Skeletal muscle satellite cell (primary cell): ENCODE data around the gene ERCC5.

ENCODE experiments used
- H3K27me3 ChIP-seq: 2 replicates; pipeline ENCODE4 v1.7.0; 2013; ENCODE audit warnings: low read length; ENCODE audit not compliant: control insufficient read depth, insufficient read depth
- H3K36me3 ChIP-seq: 2 replicates; pipeline ENCODE4 v1.7.0; 2013; ENCODE audit warnings: mild to moderate bottlenecking, control low read depth, low read length; ENCODE audit not compliant: insufficient read depth
- H3K4me1 ChIP-seq: 2 replicates; pipeline ENCODE4 v1.7.0; 2013; ENCODE audit warnings: low read length; ENCODE audit not compliant: control insufficient read depth, insufficient read depth
- H3K4me2 ChIP-seq: 2 replicates; pipeline ENCODE4 v1.7.0; 2013; ENCODE audit warnings: mild to moderate bottlenecking, low read length
- H3K4me3 ChIP-seq: 2 replicates; pipeline ENCODE4 v1.7.0; 2013; ENCODE audit warnings: low read length
- H3K9ac ChIP-seq: 2 replicates; pipeline ENCODE4 v1.7.0; 2013; ENCODE audit warnings: mild to moderate bottlenecking, low read depth, low read length, moderate library complexity
- H3K9me3 ChIP-seq: replicated peaks from 2 replicates; pipeline ENCODE4 v1.7.0; 2013; ENCODE audit warnings: mild to moderate bottlenecking, control low read depth, low read length

ERCC5 gene

DNA sequence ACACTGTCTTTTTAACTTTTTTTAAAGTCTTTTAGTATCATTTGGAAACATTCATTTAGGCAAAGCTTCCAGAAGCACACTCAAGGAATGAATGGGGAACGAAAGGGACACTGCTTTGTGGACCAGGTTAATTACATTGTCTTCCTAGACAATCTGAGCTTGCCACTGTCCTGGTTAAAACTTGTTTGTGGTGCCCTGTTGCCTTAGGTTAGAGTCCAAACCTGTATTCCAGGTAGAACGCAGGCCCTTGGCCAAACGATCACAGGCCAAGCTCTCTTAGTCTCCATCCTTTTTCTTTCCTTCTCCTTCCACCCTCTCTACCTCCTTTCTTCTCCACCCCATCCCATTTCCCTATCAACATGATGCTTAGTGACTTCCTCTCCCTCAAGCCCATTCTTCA, 66.8 kb downstream of the ERCC5 start:
- no peaks in the 10 kb centered on the region for H3K9me3 ChIP-seq
- H3K4me3 ChIP-seq, result no peak overlapping the region
- H3K4me2 ChIP-seq, result no peak overlapping the region
- H3K9ac ChIP-seq, result no peak overlapping the region
- no peaks in the 10 kb centered on the region for H3K36me3 ChIP-seq
- H3K4me1 ChIP-seq, result no peaks in the 10 kb centered on the region
- H3K27me3 ChIP-seq, result peaks cover 14% of the 10 kb centered on the region

DNA sequence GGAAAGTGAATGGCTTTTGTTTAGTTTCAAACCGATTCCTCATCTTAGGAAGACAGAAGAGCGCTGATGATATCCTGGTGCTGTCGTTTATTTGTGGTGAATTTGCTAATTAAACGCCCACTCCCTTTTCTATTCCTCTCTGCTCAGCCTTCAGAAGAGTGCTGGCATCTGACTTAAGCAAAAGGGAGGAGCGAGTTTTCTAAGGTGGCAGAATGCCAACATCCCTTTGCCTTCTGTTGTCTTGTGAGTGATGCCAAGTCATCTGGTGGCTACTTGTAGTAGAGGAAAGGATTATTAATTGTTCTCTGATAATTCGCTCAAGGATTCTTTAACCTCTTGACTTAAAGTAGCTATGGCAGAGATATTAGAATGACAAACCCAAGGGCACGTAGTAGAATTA, 68.1 kb downstream of the ERCC5 start:
- Histone ChIP-seq H3K27me3 (peaks cover 10% of the 10 kb centered on the region), H3K4me2 (no peak overlapping the region), H3K9me3 (no peaks in the 10 kb centered on the region), H3K4me3 (no peak overlapping the region), H3K4me1 (no peaks in the 10 kb centered on the region), H3K36me3 (no peaks in the 10 kb centered on the region), H3K9ac (no peak overlapping the region)

DNA sequence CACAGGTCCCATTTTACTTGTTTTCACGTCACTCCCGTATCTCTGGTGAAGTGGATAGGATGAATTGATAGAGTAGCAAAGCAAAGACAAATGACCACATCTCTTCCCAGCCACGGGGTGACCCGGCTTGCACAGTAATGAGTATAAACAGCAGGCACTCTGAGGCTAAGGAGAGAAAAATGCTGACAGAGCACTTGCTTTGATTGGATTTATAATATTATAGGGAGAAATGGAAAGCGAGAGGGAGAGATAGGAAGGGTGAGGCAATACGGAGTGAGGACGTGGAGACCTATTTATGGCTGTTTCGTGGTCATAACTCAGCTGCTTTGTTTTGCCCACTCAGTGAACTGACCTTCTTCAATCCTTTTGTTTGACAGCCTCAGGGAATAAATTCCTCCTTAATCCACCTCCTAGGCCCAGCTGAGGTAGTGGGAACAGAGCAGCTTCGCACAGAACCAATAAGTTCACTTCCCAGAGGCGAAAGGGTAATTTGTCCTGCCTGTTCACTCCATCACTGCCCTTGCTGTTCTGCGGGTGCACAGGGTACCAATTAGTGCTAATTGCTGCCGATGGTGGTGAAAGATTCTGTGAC, 68.6 kb downstream of the ERCC5 start:
- H3K4me1 ChIP-seq, result no peaks in the 10 kb centered on the region
- no peaks in the 10 kb centered on the region for H3K36me3 ChIP-seq
- H3K27me3 ChIP-seq, result peaks cover 10% of the 10 kb centered on the region
- H3K4me3 ChIP-seq, result no peak overlapping the region
- no peak overlapping the region for H3K9ac ChIP-seq
- no peak overlapping the region for H3K4me2 ChIP-seq
- H3K9me3 ChIP-seq, result no peaks in the 10 kb centered on the region

DNA sequence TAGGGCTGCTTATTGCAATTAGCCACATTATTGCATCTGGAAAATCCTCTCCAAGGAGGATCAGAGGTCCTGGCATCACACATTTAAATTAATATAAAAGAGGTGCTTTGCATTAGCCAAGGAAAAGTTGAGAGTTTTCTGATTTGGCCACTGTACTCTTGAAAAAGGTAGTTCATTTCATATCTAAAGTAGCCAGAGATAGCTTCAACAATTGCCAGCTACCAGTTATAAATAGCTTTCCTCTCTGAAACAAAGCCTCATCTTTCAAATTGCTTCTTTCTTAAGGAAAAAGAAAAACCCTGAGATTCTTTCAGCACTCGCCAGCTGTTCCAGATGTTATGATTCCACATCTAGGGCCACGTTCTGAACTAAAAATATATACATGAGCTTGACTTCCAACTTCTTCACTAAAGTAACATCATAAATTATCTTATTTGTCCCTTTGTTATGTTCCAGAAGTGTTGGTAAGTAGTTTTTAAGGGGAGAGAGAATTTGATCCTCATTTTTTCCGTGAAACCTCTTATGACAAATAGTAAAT, 69.6 kb downstream of the ERCC5 start:
- H3K9ac ChIP-seq, result no peak overlapping the region
- H3K4me1 ChIP-seq, result no peaks in the 10 kb centered on the region
- H3K27me3 ChIP-seq, result peaks cover 10% of the 10 kb centered on the region
- no peaks in the 10 kb centered on the region for H3K36me3 ChIP-seq
- no peak overlapping the region for H3K4me2 ChIP-seq
- no peaks in the 10 kb centered on the region for H3K9me3 ChIP-seq
- H3K4me3 ChIP-seq, result no peak overlapping the region

DNA sequence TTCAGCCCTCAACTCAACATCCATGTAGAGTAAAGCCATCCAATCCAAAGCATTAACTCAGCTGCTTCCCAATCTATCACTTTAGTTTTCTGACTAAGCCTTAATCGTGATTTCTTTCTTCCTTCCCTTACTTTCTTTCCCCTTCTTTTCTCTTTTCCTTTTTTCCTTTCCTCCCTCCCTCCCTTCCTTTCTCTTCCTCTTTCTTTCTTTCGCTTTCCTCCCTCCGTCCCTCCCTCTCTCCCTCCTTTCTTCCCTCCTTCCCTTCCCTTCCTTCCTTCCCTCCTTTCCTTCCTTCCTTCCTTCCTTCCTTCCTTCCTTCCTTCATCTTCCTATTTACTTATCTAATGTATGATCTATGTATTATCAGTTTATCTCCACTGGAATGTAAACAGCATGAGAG, 71.2 kb downstream of the ERCC5 start:
- Histone ChIP-seq H3K9me3 (no peaks in the 10 kb centered on the region), H3K4me3 (no peak overlapping the region), H3K27me3 (peaks cover 16% of the 10 kb centered on the region), H3K4me2 (no peak overlapping the region), H3K9ac (no peak overlapping the region), H3K4me1 (no peaks in the 10 kb centered on the region), H3K36me3 (no peaks in the 10 kb centered on the region)

DNA sequence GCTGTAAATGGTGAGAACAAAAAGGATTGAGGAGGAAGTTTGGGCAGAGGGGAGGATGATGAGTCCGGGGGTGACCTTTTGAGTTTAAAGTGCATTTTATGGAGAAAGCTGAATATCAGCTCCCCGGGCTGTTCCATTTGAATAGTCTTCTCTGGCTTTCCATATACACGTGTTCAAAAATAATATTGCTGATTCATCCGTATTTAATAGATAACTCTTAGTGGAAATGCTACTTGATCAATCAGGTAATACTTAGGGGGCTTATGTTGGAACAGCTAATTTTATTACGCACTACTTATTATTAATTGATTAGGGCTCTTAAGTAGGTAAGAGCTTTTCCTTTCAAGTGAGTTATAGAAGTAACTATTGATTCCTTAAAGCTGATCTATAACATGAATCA, 76.4 kb downstream of the ERCC5 start:
- H3K4me1 ChIP-seq, result no peaks in the 10 kb centered on the region
- peaks cover 6% of the 10 kb centered on the region for H3K27me3 ChIP-seq
- no peak overlapping the region for H3K4me2 ChIP-seq
- H3K9me3 ChIP-seq, result no peaks in the 10 kb centered on the region
- H3K9ac ChIP-seq, result no peak overlapping the region
- H3K36me3 ChIP-seq, result no peaks in the 10 kb centered on the region
- no peak overlapping the region for H3K4me3 ChIP-seq
